GM12878 (cell line): ENCODE data around the gene TK2. TPM values are rescaled to one million over a fixed set of nuclear protein-coding genes. Genes with fewer than 3 reads are reported as not detected.

Experiments
- IRF4 ChIP-seq: IDR thresholded peaks from 2 replicates; pipeline ENCODE4 v1.6.1; 2011; ENCODE audit warnings: low read depth, low read length
- IRF5 ChIP-seq: fragments of 450-650 bp; IDR thresholded peaks from 2 replicates; pipeline ENCODE4 v1.6.1; 2017; ENCODE audit warnings: borderline replicate concordance
- MTA3 ChIP-seq: IDR thresholded peaks from 2 replicates; pipeline ENCODE4 v1.6.1; 2012; ENCODE audit warnings: low read length, inconsistent platforms, borderline replicate concordance
- NR2F1 ChIP-seq: fragments of 450-650 bp; conservative IDR thresholded peaks from 2 replicates; pipeline ENCODE4 v1.6.1; 2017; ENCODE audit warnings: mild to moderate bottlenecking
- PBX3 ChIP-seq: IDR thresholded peaks from 2 replicates; pipeline ENCODE4 v1.6.1; 2011; ENCODE audit warnings: mild to moderate bottlenecking, low read depth, low read length, moderate library complexity; ENCODE audit not compliant: insufficient replicate concordance
- RAD21 ChIP-seq: IDR thresholded peaks from 2 replicates; pipeline ENCODE4 v1.6.1; 2011; ENCODE audit warnings: mild to moderate bottlenecking, low read depth, low read length, moderate library complexity; ENCODE audit not compliant: insufficient read depth
- REST ChIP-seq: IDR thresholded peaks from 2 replicates; pipeline ENCODE4 v1.6.1; 2012; ENCODE audit warnings: mild to moderate bottlenecking, low read depth, low read length
- SMAD1 ChIP-seq: fragments of 450-650 bp; IDR thresholded peaks from 2 replicates; pipeline ENCODE4 v1.6.1; 2018; ENCODE audit warnings: mild to moderate bottlenecking, low read depth; ENCODE audit not compliant: partially characterized antibody
- ZBTB4 ChIP-seq: fragments of 450-650 bp; formaldehyde crosslinking; IDR thresholded peaks from 2 replicates; pipeline ENCODE4 v1.4.0; 2022; ENCODE audit warnings: mild to moderate bottlenecking, moderate library complexity
- polyA plus RNA-seq, 11 experiments: library from polyadenylated mRNA; depleted of rRNA in 4 of 11; unstranded in 6 of 11; stranded (reverse) in 5 of 11; fragments of >200 nt; fragmentation: Nextera tagmentation in 4 of 11; fragmentation: Illumina TruSeq in 1 of 11; extraction: Ambion mirVana in 4 of 11; extraction: Trizol in 1 of 11; gene quantifications; 1 replicate in 1 of 11; 2 replicates in 10 of 11; pipeline versions ENCODE4 v1.2.1 to v1.2.3, GENCODE V29; 2011 to 2016; ENCODE audit warnings: inconsistent platforms in 2 of 11, missing spikeins in 2 of 11, low read depth in 1 of 11
- total RNA-seq, 4 experiments: library from RNA; depleted of rRNA in 3 of 4; stranded (reverse); fragments of >200 nt in 3 of 4; fragmentation: Illumina TruSeq in 1 of 4; extraction: Trizol in 1 of 4; gene quantifications; 2 replicates each; pipeline versions ENCODE4 v1.2.1 to v1.2.3, GENCODE V29; 2013 to 2021

TK2 gene
- total and polyA plus RNA-seq, 10 of the 15 experiments (the other 5 are each of a cell fraction or from before 2014, with no cell fraction given) = 1.3 to 12.4 (median 3.0) TPM

GRCh38 chr16:66560107-66560506 is 10.2 kb upstream of the TK2 start (continued):
- no peak for TF ChIP-seq MTA3
- no peak for TF ChIP-seq SMAD1
- no peak for TF ChIP-seq REST
- no peak for TF ChIP-seq NR2F1
- TF ChIP-seq IRF4 = no peak
- TF ChIP-seq RAD21 = no peak
- TF ChIP-seq ZBTB4 (CRISPR knock-in tag) = no peak
- no peak for TF ChIP-seq PBX3
- TF ChIP-seq IRF5 = no peak
